GM18868 (cell line): ENCODE results near the gene CPLX4.

Experiments
- ATAC-seq: cut with Tn5 transposase; IDR thresholded peaks from one replicate; pipeline ENCODE4 v1.9.1; 2021; ENCODE audit warnings: mild to moderate bottlenecking, moderate library complexity; ENCODE audit not compliant: unreplicated experiment

CPLX4 gene

GRCh38 chr18:59318460-59319050 lies at the start of gene CPLX4:
TSS of gene CPLX4 (minus strand) at chr18:59318649. CDS start at chr18:59318462, 187 bp downstream.
- no peak for ATAC-seq

GRCh38 chr18:59360381-59360780 lies 41.9 kb upstream of the CPLX4 start:
- ATAC-seq = no peak

GRCh38 chr18:59359576-59359952 lies 41.1 kb upstream of the CPLX4 start:
- ATAC-seq = peak; percentile 8

- peak; percentile 94 for ATAC-seq
Measured at GRCh38 chr18:59358712-59359575, 40.5 kb upstream of the CPLX4 start, which contains the start of gene LMAN1. TSS of gene LMAN1 (minus strand) at chr18:59359265. CDS start at chr18:59359244, 21 bp downstream.

- no peak for ATAC-seq
Measured at GRCh38 chr18:59358414-59358711, 39.9 kb upstream of the CPLX4 start.

- no peak for ATAC-seq
Measured at GRCh38 chr18:59357928-59358327, 39.5 kb upstream of the CPLX4 start.

GRCh38 chr18:59354731-59355130 lies 36.3 kb upstream of the CPLX4 start:
- no peak for ATAC-seq

- no peak for ATAC-seq
Measured at GRCh38 chr18:59353079-59353680, 34.7 kb upstream of the CPLX4 start.

GRCh38 chr18:59352250-59352855 lies 33.9 kb upstream of the CPLX4 start:
- peak; percentile 68 for ATAC-seq

- no peak for ATAC-seq
Measured at GRCh38 chr18:59345556-59345955, 27.1 kb upstream of the CPLX4 start.

GRCh38 chr18:59344996-59345395 lies 26.5 kb upstream of the CPLX4 start:
- ATAC-seq = no peak

GRCh38 chr18:59343926-59344325 lies 25.5 kb upstream of the CPLX4 start:
- no peak for ATAC-seq

GRCh38 chr18:59340817-59341216 lies 22.4 kb upstream of the CPLX4 start:
- ATAC-seq = no peak

GRCh38 chr18:59340312-59340711 lies 21.9 kb upstream of the CPLX4 start:
- no peak for ATAC-seq

- no peak for ATAC-seq
Measured at GRCh38 chr18:59332986-59333385, 14.5 kb upstream of the CPLX4 start.

GRCh38 chr18:59328683-59329082 lies 10.2 kb upstream of the CPLX4 start:
- no peak for ATAC-seq

GRCh38 chr18:59325965-59326364 lies 7.5 kb upstream of the CPLX4 start:
- ATAC-seq = no peak

GRCh38 chr18:59324623-59324971 lies 6.1 kb upstream of the CPLX4 start:
- no peak for ATAC-seq

GRCh38 chr18:59323931-59324622 lies 5.6 kb upstream of the CPLX4 start:
- ATAC-seq = no peak

- ATAC-seq = no peak
Measured at GRCh38 chr18:59311631-59312030, 6.8 kb downstream of the CPLX4 start.

- no peak for ATAC-seq
Measured at GRCh38 chr18:59308938-59309260, 9.6 kb downstream of the CPLX4 start.
